ENCODE measurements around the gene MROH9. TPM values are rescaled to one million over a fixed set of nuclear protein-coding genes. Genes with fewer than 3 reads are reported as not detected.

Gene MROH9
- total and polyA plus RNA-seq, 7 donors, result not detected

Small RNA genes lying within 50 kb of the gene (small RNA-seq; reads per million reads assigned to genes)
- 0 to 0.22 (median 0) reads per million in 3 donors for gene MIR1295A

Other genes with a start within 250 kb of the MROH9 start
- 1 to 10 TPM in 2 of 4 donors, not detected in 2; 1.8 to 2.3 TPM for gene FMO3, start 155.4 kb downstream of the MROH9 start, total RNA-seq
- 1 to 10 TPM in 1 of 3 donors, under 1 TPM in 2; 0.82 to 1.8 (median 0.92) TPM for gene FMO3, start 155.4 kb downstream of the MROH9 start, polyA plus RNA-seq
- 10 to 100 TPM in 2 of 4 donors, 1 to 10 TPM in 2; 3.0 to 35.1 (median 12.0) TPM for gene FMO2, start 249.8 kb downstream of the MROH9 start, total RNA-seq
- 1 to 10 TPM in 2 of 3 donors, under 1 TPM in 1; 0.23 to 4.2 (median 1.1) TPM for gene FMO2, start 249.8 kb downstream of the MROH9 start, polyA plus RNA-seq

Data from sigmoid colon (tissue), 7 donors.